Liver (tissue), 3 donors: ENCODE results near the gene L3MBTL3.
"Not testable (repeated sequence)": the region's sequence is repeated elsewhere in the genome, so short reads cannot be mapped to it uniquely, and the experiment has no call there.

Experiments
- EGR1 ChIP-seq, 2 donors: IDR thresholded peaks; 2 replicates each; pipeline ENCODE4 v1.6.1; 2016 to 2018; ENCODE audit warnings: antibody characterized with exemption in 2 of 2, low read depth in 2 of 2
- SP1 ChIP-seq: IDR thresholded peaks from 2 replicates; pipeline ENCODE4 v1.6.1; 2018; ENCODE audit warnings: antibody characterized with exemption, mild to moderate bottlenecking
- TF ChIP-seq, protein P1 (sequence below): fragments of 150-350 bp; IDR thresholded peaks from 2 replicates; pipeline ENCODE4 v1.5.1; 2017; ENCODE audit warnings: improper control_type of control experiment, low read depth, low read length; ENCODE audit not compliant: missing input control
- TF ChIP-seq, protein P2 (sequence below): IDR thresholded peaks from 2 replicates; pipeline ENCODE4 v1.6.1; 2016; ENCODE audit warnings: antibody characterized with exemption
- donor health status: healthy.
- donor health status: healthy.

DNA sequence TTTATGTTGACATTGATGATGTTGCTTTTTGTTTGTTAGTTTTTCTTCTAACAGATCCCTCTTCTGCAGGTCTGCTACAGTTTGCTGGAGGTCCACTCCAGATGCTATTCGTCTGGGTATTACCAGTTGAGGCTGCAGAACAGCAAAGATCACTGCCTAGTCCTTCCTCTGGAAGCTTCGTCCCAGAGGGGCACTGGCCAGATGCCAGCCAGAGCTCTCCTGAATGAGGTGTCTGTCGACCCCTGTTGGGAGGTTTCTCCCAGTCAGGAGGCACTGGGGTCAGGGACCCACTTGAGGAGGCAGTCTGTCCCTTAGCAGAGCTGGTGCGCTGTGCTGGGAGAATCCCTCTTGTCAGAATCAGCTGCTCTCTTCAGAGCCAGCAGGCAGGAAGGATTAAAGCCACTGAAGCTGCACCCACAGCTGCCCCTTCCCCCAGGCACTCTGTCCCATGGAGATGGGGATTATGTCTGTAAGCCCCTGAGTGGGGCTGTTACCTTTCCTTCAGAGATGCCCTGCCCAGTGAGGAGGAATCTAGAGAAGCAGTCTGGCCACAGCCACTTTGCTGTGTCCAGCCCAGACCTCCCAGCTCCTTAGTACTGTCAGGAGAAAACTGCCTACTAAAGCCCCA lies 155.1 kb downstream of the L3MBTL3 start:
- TF ChIP-seq, protein P1, sequence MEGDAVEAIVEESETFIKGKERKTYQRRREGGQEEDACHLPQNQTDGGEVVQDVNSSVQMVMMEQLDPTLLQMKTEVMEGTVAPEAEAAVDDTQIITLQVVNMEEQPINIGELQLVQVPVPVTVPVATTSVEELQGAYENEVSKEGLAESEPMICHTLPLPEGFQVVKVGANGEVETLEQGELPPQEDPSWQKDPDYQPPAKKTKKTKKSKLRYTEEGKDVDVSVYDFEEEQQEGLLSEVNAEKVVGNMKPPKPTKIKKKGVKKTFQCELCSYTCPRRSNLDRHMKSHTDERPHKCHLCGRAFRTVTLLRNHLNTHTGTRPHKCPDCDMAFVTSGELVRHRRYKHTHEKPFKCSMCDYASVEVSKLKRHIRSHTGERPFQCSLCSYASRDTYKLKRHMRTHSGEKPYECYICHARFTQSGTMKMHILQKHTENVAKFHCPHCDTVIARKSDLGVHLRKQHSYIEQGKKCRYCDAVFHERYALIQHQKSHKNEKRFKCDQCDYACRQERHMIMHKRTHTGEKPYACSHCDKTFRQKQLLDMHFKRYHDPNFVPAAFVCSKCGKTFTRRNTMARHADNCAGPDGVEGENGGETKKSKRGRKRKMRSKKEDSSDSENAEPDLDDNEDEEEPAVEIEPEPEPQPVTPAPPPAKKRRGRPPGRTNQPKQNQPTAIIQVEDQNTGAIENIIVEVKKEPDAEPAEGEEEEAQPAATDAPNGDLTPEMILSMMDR, result not testable (repeated sequence)
- TF ChIP-seq EGR1 (IDR thresholded peaks at IDR 0.05; ENCODE audit: low read depth in 2 of 2); SP1: not testable (repeated sequence)
- TF ChIP-seq, protein P2, sequence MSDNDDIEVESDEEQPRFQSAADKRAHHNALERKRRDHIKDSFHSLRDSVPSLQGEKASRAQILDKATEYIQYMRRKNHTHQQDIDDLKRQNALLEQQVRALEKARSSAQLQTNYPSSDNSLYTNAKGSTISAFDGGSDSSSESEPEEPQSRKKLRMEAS, result not testable (repeated sequence)
